IMR-90 (cell line): ENCODE data around the gene MGST1. TPM values are rescaled to one million over a fixed set of nuclear protein-coding genes. Genes with fewer than 3 reads are reported as not detected.
"Not testable (repeated sequence)": the region's sequence is repeated elsewhere in the genome, so short reads cannot be mapped to it uniquely, and the experiment has no call there.

ENCODE experiments used
- ATAC-seq: fragments of 200-7000 bp; cut with Tn5 transposase; 2 replicates; pipeline ENCODE4 v1.9.1; 2020; ENCODE audit warnings: low read depth, mild to moderate bottlenecking, moderate library complexity
- BruUV-seq: library from RNA; stranded (reverse); fragments of 400-500 nt; replicated peaks from 2 replicates; lab custom pipeline; 2021; lab: Mats Ljungman, UMichigan
- CTCF ChIA-PET: fragments of 300-600 bp; formaldehyde crosslinking; extraction: SDS; loops from one replicate; lab custom pipeline; 2021; ENCODE audit warnings: antibody characterized with exemption; lab: Yijun Ruan, JAX
- POLR2A ChIA-PET: fragments of 300-600 bp; sonication (Branson Sonifier 250); formaldehyde crosslinking; loops from one replicate; lab custom pipeline; 2022; ENCODE audit warnings: antibody characterized with exemption; ENCODE audit not compliant: unreplicated experiment; lab: Charles Lee
- DNase-seq: peaks from one replicate; pipeline ENCODE4 v3.0.0; 2013
- H2AFZ ChIP-seq: replicated peaks from 2 replicates; pipeline ENCODE3; 2013; ENCODE audit warnings: low read length, mild to moderate bottlenecking; ENCODE audit not compliant: poor library complexity
- H2AK5ac ChIP-seq: 2 replicates; pipeline ENCODE4 v1.6.1; 2013; ENCODE audit warnings: low read depth, low read length, inconsistent platforms
- H2AK9ac ChIP-seq: replicated peaks from 2 replicates; pipeline ENCODE3; 2013; ENCODE audit warnings: mild to moderate bottlenecking, low read depth, low read length, moderate library complexity; ENCODE audit not compliant: poor library complexity
- H2BK120ac ChIP-seq: 2 replicates; pipeline ENCODE4 v1.6.1; 2013; ENCODE audit warnings: low read depth, low read length, inconsistent platforms
- H2BK15ac ChIP-seq: 3 replicates; pipeline ENCODE4 v1.6.1; 2013; ENCODE audit warnings: low read depth, low read length, inconsistent platforms
- H2BK20ac ChIP-seq: 2 replicates; pipeline ENCODE4 v1.6.1; 2013; ENCODE audit warnings: low read depth, mild to moderate bottlenecking, inconsistent platforms, low read length, moderate library complexity
- H2BK5ac ChIP-seq: 2 replicates; pipeline ENCODE4 v1.6.1; 2013; ENCODE audit warnings: mild to moderate bottlenecking, low read depth, low read length, inconsistent platforms; ENCODE audit not compliant: poor library complexity, severe bottlenecking
- H3K14ac ChIP-seq: replicated peaks from 2 replicates; pipeline ENCODE4 v1.6.1; 2013; ENCODE audit warnings: low read depth, low read length, inconsistent platforms
- H3K18ac ChIP-seq: 2 replicates; pipeline ENCODE4 v1.6.1; 2013; ENCODE audit warnings: low read depth, low read length, control low read depth
- H3K23ac ChIP-seq: 2 replicates; pipeline ENCODE4 v1.6.1; 2013; ENCODE audit warnings: low read depth, low read length, inconsistent platforms
- H3K27ac ChIP-seq: 2 replicates; pipeline ENCODE4 v1.5.1; 2013; ENCODE audit warnings: mild to moderate bottlenecking, control low read depth, low read length; ENCODE audit not compliant: insufficient read depth
- H3K27me3 ChIP-seq: 2 replicates; pipeline ENCODE4 v1.6.1; 2013; ENCODE audit warnings: low read length; ENCODE audit not compliant: control insufficient read depth, insufficient read depth
- H3K36me3 ChIP-seq: 2 replicates; pipeline ENCODE4 v1.6.1; 2013; ENCODE audit warnings: low read length, mixed read lengths; ENCODE audit not compliant: control insufficient read depth, insufficient read depth
- H3K4ac ChIP-seq: 2 replicates; pipeline ENCODE4 v1.6.1; 2013; ENCODE audit warnings: low read depth, low read length, inconsistent platforms
- H3K4me1 ChIP-seq: 2 replicates; pipeline ENCODE4 v1.6.1; 2013; ENCODE audit warnings: low read length, mixed read lengths; ENCODE audit not compliant: control insufficient read depth, insufficient read depth
- H3K4me2 ChIP-seq: 2 replicates; pipeline ENCODE4 v1.6.1; 2013; ENCODE audit warnings: low read depth, mild to moderate bottlenecking, control low read depth, low read length, moderate library complexity
- H3K4me3 ChIP-seq: 2 replicates; pipeline ENCODE4 v1.5.1; 2013; ENCODE audit warnings: low read depth, mild to moderate bottlenecking, control low read depth, low read length, moderate library complexity; ENCODE audit not compliant: insufficient read depth
- H3K56ac ChIP-seq: 2 replicates; pipeline ENCODE4 v1.6.1; 2013; ENCODE audit warnings: low read length, inconsistent platforms; ENCODE audit not compliant: insufficient read depth; ENCODE audit errors: extremely low read depth
- H3K79me1 ChIP-seq, 2 experiments: 2 replicates each; pipeline ENCODE4 v1.6.1; 2013; ENCODE audit warnings: low read length in 2 of 2, inconsistent platforms in 1 of 2, low read depth in 1 of 2
- H3K9ac ChIP-seq: 2 replicates; pipeline ENCODE4 v1.6.1; 2013; ENCODE audit warnings: low read depth, low read length, control low read depth
- H3K9me1 ChIP-seq: 2 replicates; pipeline ENCODE4 v1.6.1; 2013; ENCODE audit warnings: low read length, inconsistent platforms; ENCODE audit not compliant: insufficient read depth
- H3K9me3 ChIP-seq: 2 replicates; pipeline ENCODE4 v1.6.1; 2013; ENCODE audit warnings: low read length; ENCODE audit not compliant: control insufficient read depth, insufficient read depth
- H4K20me1 ChIP-seq: 2 replicates; pipeline ENCODE4 v1.6.1; 2013; ENCODE audit warnings: low read length, inconsistent platforms; ENCODE audit not compliant: insufficient read depth
- H4K5ac ChIP-seq: 2 replicates; pipeline ENCODE4 v1.6.1; 2013; ENCODE audit warnings: mild to moderate bottlenecking, low read depth, low read length, control low read depth
- H4K8ac ChIP-seq, 2 experiments: 2 replicates each; pipeline ENCODE4 v1.6.1; 2013; ENCODE audit warnings: low read depth in 2 of 2, low read length in 2 of 2, control low read depth in 1 of 2, inconsistent platforms in 1 of 2
- H4K91ac ChIP-seq: 2 replicates; pipeline ENCODE4 v1.6.1; 2013; ENCODE audit warnings: low read depth, low read length, inconsistent platforms; ENCODE audit not compliant: insufficient read depth
- WGBS, 2 experiments: methylation state at CpG; one replicate each; pipeline versions ENCODE4 v1.1.5 to v1.1.7; 2013; ENCODE audit warnings: missing lambda C conversion rate in 2 of 2; ENCODE audit not compliant: insufficient read length in 1 of 2; ENCODE audit errors: extremely low coverage in 2 of 2; 5-methylcytosine and 5-hydroxymethylcytosine counted together
- dilution Hi-C: fragments of 300-500 bp; cut with HindIII; formaldehyde crosslinking; loops from one replicate; pipeline ENCODE4 v1.14.3; 2018; ENCODE audit warnings: low sequenced_read_pairs; ENCODE audit not compliant: unreplicated experiment
- in situ Hi-C: fragments of 300-500 bp; cut with MboI; formaldehyde crosslinking; loops from 3 replicates; pipeline ENCODE4 v1.14.3; 2019; ENCODE audit warnings: low sequenced_read_pairs, inconsistent platforms, mixed read lengths
- intact Hi-C: fragments of 100-400 bp; cut with micrococcal nuclease; formaldehyde crosslinking; loops from 2 replicates; pipeline ENCODE4 v1.10.0; 2022
- polyA plus RNA-seq, 3 experiments: library from polyadenylated mRNA; depleted of rRNA; stranded (reverse); fragments of >200 nt; gene quantifications; 2 replicates each; pipeline ENCODE4 v1.2.3, GENCODE V29; 2012; ENCODE audit warnings: low replicate concordance in 1 of 3
- total RNA-seq: library from RNA; depleted of rRNA; stranded (reverse); fragments of >200 nt; gene quantifications from 2 replicates; pipeline ENCODE4 v1.2.3, GENCODE V29; 2012

Gene MGST1
- total and polyA plus RNA-seq, 2 of the 4 experiments (the other 2 are of a cell fraction) = 105 to 280 TPM

DNA sequence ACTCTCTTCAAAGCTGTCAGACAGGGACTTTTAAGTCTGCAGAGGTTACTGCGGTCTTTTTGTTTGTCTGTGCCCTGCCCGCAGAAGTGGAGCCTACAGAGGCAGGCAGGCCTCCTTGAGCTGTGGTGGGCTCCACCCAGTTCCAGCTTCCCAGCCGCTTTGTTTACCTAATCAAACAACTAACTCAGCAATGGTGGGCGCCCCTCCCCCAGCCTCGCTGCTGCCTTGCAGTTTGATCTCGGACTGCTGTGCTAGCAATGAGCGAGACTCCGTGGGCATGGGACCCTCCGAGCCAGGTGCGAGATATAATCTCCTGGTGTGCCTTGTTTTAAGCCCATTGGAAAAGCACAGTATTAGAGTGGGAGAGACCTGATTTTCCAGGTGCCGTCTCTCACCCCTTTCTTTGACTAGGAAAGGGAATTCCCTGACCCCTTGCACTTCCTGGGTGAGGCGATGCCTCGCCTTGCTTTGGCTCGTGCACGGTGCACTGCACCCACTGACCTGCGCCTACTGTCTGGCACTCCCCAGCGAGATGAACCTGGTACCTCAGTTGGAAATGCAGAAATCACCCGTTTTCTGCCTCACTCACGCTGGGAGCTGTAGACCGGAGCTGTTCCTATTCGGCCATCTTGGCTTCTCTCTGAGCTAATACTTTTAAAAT is 35.3 kb downstream of the MGST1 start:
- H2BK15ac ChIP-seq, BruUV-seq, H3K18ac ChIP-seq, H2BK5ac ChIP-seq, H3K9me3 ChIP-seq, CTCF ChIA-PET, H2BK20ac ChIP-seq, H3K36me3 ChIP-seq, intact Hi-C loops, POLR2A ChIA-PET, H4K5ac ChIP-seq, H3K56ac ChIP-seq, H2AK9ac ChIP-seq, H3K23ac ChIP-seq, H4K91ac ChIP-seq, H4K20me1 ChIP-seq, H2AFZ ChIP-seq, H3K9ac ChIP-seq, DNase-seq, ATAC-seq, H3K9me1 ChIP-seq, H3K4ac ChIP-seq, dilution Hi-C loops, H2AK5ac ChIP-seq, H3K4me3 ChIP-seq, H4K8ac ChIP-seq, H3K4me2 ChIP-seq, H3K14ac ChIP-seq, H3K4me1 ChIP-seq, H3K79me1 ChIP-seq, H3K27me3 ChIP-seq, H2BK120ac ChIP-seq, H3K27ac ChIP-seq: not testable (repeated sequence)
- WGBS, 2 experiments = 97% methylated on average over 5 of the region's 21 CpGs; no CpG with 5 or more reads in 1 of the 2 experiments
- in situ Hi-C loops = loop anchor here (10.0 kb wide), 1 partner anchor 1262 kb away; no protein-coding TSS in a partner anchor
